GM23338 (cell line): ENCODE data around the gene ADAT1. TPM values are rescaled to one million over a fixed set of nuclear protein-coding genes. Genes with fewer than 3 reads are reported as not detected.

Experiments used
- ATAC-seq: fragments of 200-7000 bp; cut with Tn5 transposase; 3 replicates; pipeline ENCODE4 v1.9.1; 2020
- DNase-seq: peaks from one replicate; pipeline ENCODE4 v3.0.0-alpha.2; 2015; ENCODE audit warnings: low spot score
- H2AFZ ChIP-seq: fragments of 200-600 bp; sonication (generic); 2 replicates; pipeline ENCODE4 v1.8.0; 2016; ENCODE audit warnings: antibody characterized with exemption, mild to moderate bottlenecking, moderate library complexity
- H3F3A ChIP-seq: fragments of 200-600 bp; sonication (generic); replicated peaks from 2 replicates; pipeline ENCODE4 v1.8.0; 2017; ENCODE audit warnings: antibody characterized with exemption, mixed run types, low read depth
- H3K27ac ChIP-seq: fragments of 200-600 bp; sonication (generic); 2 replicates; pipeline ENCODE4 v1.6.1; 2016; ENCODE audit warnings: low read depth
- H3K27me3 ChIP-seq: fragments of 200-600 bp; sonication (generic); 2 replicates; pipeline ENCODE4 v1.8.0; 2016; ENCODE audit warnings: mild to moderate bottlenecking, mixed run types, moderate library complexity; ENCODE audit not compliant: insufficient read depth
- H3K36me3 ChIP-seq: fragments of 200-600 bp; sonication (generic); 2 replicates; pipeline ENCODE4 v1.8.0; 2016; ENCODE audit warnings: mild to moderate bottlenecking; ENCODE audit not compliant: insufficient read depth
- H3K4me1 ChIP-seq: fragments of 200-600 bp; sonication (generic); 2 replicates; pipeline ENCODE4 v1.8.0; 2016; ENCODE audit warnings: mild to moderate bottlenecking, moderate library complexity; ENCODE audit not compliant: insufficient read depth
- H3K4me2 ChIP-seq: fragments of 200-600 bp; sonication (generic); 2 replicates; pipeline ENCODE4 v1.7.1; 2017; ENCODE audit warnings: mixed run types
- H3K4me3 ChIP-seq: fragments of 200-600 bp; sonication (generic); 2 replicates; pipeline ENCODE4 v1.6.1; 2016; ENCODE audit warnings: mixed run types
- H3K79me2 ChIP-seq: fragments of 200-600 bp; sonication (generic); replicated peaks from 2 replicates; pipeline ENCODE4 v1.8.0; 2017; ENCODE audit warnings: mild to moderate bottlenecking; ENCODE audit not compliant: insufficient read depth
- H3K9me2 ChIP-seq: fragments of 200-600 bp; sonication (generic); 2 replicates; pipeline ENCODE4 v1.8.0; 2017; ENCODE audit not compliant: insufficient read depth
- H4K20me1 ChIP-seq: fragments of 200-600 bp; sonication (generic); replicated peaks from 2 replicates; pipeline ENCODE4 v1.8.0; 2017; ENCODE audit warnings: mild to moderate bottlenecking; ENCODE audit not compliant: insufficient read depth
- H3K27ac Mint-ChIP-seq: 2 replicates; pipeline ENCODE4 v1.8.0; 2020; ENCODE audit warnings: inconsistent platforms, mild to moderate bottlenecking, moderate library complexity, mixed read lengths
- H3K27me3 Mint-ChIP-seq: 3 replicates; pipeline ENCODE4 v1.8.0; 2022; ENCODE audit warnings: low read depth, mild to moderate bottlenecking, moderate library complexity, mixed read lengths, inconsistent platforms; ENCODE audit not compliant: insufficient read depth, poor library complexity
- H3K36me3 Mint-ChIP-seq: 3 replicates; pipeline ENCODE4 v1.8.0; 2021; ENCODE audit warnings: low read depth, mild to moderate bottlenecking, inconsistent platforms, moderate library complexity, mixed read lengths
- H3K4me1 Mint-ChIP-seq: 3 replicates; pipeline ENCODE4 v1.8.0; 2020; ENCODE audit warnings: mild to moderate bottlenecking, inconsistent platforms, mixed read lengths
- H3K4me3 Mint-ChIP-seq: 3 replicates; pipeline ENCODE4 v1.8.0; 2021; ENCODE audit warnings: moderate library complexity, mild to moderate bottlenecking, inconsistent platforms, mixed read lengths
- H3K9me3 Mint-ChIP-seq: 3 replicates; pipeline ENCODE4 v1.8.0; 2020; ENCODE audit warnings: moderate library complexity, mild to moderate bottlenecking, inconsistent platforms, mixed read lengths
- EZH2 ChIP-seq: fragments of 200-600 bp; sonication (generic); IDR thresholded peaks from one replicate; pipeline ENCODE4 v1.8.0; 2017; ENCODE audit warnings: antibody characterized with exemption, mild to moderate bottlenecking, low read depth; ENCODE audit not compliant: unreplicated experiment
- EZH2phosphoT487 ChIP-seq: fragments of 200-600 bp; sonication (generic); IDR thresholded peaks from one replicate; pipeline ENCODE4 v1.8.1; 2018; ENCODE audit warnings: antibody characterized with exemption; ENCODE audit not compliant: unreplicated experiment
- POLR2AphosphoS5 ChIP-seq: IDR thresholded peaks from 2 replicates; pipeline ENCODE4 v1.6.1; 2016; ENCODE audit warnings: antibody characterized with exemption, low read depth
- polyA plus RNA-seq: library from polyadenylated mRNA; unstranded; fragments of >200 nt; fragmentation: Nextera tagmentation; extraction: Ambion mirVana; gene quantifications from 2 replicates; pipeline ENCODE4 v1.2.1, GENCODE V29; 2016
- total RNA-seq: library from RNA; depleted of rRNA; stranded (reverse); fragments of >200 nt; shearing (Covaris generic); gene quantifications from 2 replicates; pipeline ENCODE4 v1.2.3, GENCODE V29; 2014
- TF ChIP-seq, protein P1 (sequence below): fragments of 250-450 bp; sonication (Bioruptor Pico); IDR thresholded peaks from 2 replicates; pipeline ENCODE4 v1.5.0; 2020; ENCODE audit warnings: mild to moderate bottlenecking, moderate library complexity

ADAT1 gene
- total and polyA plus RNA-seq, 2 experiments from 2014 or later: 17.4 to 53.6 TPM

DNA sequence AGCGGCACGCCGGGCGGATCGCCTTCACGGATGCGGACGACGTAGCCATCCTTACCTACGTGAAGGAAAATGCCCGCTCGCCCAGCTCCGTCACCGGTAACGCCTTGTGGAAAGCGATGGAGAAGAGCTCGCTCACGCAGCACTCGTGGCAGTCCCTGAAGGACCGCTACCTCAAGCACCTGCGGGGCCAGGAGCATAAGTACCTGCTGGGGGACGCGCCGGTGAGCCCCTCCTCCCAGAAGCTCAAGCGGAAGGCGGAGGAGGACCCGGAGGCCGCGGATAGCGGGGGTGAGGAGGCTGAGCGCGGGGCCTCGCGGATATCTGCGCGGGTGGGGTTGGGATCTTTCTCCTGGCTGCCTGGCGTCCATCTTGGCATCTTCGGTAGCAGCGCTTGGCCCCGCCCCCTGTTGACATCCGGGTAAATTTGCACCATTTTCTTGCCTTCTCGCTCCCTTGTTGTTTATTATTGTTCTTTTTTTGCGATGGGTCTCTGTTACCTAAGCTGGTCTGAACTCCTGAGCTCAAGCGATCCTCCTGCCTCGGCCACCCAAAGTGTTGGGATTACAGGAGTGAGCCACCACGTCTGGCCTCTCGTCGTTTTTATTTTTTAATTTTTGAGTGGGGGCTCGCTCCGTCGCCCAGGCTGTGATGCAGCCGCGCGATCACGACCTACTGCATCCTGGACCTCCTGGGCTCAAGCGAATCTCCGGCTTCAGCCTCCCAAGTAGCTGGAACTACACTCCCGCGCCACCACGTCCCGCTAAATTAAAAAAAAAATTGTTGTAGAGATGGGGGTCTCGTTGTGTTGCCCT, 25.4 kb upstream of the ADAT1 start (continued):
- TF ChIP-seq, protein P1, sequence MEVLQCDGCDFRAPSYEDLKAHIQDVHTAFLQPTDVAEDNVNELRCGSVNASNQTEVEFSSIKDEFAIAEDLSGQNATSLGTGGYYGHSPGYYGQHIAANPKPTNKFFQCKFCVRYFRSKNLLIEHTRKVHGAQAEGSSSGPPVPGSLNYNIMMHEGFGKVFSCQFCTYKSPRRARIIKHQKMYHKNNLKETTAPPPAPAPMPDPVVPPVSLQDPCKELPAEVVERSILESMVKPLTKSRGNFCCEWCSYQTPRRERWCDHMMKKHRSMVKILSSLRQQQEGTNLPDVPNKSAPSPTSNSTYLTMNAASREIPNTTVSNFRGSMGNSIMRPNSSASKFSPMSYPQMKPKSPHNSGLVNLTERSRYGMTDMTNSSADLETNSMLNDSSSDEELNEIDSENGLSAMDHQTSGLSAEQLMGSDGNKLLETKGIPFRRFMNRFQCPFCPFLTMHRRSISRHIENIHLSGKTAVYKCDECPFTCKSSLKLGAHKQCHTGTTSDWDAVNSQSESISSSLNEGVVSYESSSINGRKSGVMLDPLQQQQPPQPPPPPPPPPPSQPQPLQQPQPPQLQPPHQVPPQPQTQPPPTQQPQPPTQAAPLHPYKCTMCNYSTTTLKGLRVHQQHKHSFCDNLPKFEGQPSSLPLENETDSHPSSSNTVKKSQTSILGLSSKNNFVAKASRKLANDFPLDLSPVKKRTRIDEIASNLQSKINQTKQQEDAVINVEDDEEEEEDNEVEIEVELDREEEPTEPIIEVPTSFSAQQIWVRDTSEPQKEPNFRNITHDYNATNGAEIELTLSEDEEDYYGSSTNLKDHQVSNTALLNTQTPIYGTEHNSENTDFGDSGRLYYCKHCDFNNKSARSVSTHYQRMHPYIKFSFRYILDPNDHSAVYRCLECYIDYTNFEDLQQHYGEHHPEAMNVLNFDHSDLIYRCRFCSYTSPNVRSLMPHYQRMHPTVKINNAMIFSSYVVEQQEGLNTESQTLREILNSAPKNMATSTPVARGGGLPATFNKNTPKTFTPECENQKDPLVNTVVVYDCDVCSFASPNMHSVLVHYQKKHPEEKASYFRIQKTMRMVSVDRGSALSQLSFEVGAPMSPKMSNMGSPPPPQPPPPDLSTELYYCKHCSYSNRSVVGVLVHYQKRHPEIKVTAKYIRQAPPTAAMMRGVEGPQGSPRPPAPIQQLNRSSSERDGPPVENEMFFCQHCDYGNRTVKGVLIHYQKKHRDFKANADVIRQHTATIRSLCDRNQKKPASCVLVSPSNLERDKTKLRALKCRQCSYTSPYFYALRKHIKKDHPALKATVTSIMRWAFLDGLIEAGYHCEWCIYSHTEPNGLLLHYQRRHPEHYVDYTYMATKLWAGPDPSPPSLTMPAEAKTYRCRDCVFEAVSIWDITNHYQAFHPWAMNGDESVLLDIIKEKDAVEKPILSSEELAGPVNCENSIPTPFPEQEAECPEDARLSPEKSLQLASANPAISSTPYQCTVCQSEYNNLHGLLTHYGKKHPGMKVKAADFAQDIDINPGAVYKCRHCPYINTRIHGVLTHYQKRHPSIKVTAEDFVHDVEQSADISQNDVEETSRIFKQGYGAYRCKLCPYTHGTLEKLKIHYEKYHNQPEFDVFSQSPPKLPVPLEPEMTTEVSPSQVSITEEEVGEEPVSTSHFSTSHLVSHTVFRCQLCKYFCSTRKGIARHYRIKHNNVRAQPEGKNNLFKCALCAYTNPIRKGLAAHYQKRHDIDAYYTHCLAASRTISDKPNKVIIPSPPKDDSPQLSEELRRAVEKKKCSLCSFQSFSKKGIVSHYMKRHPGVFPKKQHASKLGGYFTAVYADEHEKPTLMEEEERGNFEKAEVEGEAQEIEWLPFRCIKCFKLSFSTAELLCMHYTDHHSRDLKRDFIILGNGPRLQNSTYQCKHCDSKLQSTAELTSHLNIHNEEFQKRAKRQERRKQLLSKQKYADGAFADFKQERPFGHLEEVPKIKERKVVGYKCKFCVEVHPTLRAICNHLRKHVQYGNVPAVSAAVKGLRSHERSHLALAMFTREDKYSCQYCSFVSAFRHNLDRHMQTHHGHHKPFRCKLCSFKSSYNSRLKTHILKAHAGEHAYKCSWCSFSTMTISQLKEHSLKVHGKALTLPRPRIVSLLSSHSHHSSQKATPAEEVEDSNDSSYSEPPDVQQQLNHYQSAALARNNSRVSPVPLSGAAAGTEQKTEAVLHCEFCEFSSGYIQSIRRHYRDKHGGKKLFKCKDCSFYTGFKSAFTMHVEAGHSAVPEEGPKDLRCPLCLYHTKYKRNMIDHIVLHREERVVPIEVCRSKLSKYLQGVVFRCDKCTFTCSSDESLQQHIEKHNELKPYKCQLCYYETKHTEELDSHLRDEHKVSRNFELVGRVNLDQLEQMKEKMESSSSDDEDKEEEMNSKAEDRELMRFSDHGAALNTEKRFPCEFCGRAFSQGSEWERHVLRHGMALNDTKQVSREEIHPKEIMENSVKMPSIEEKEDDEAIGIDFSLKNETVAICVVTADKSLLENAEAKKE (CRISPR knock-in tag): no peak
- TF ChIP-seq EZH2phosphoT487 (no peak), EZH2 (no peak), POLR2AphosphoS5 (peak; percentile 48; the same call in 1 of the 2 replicates)

DNA sequence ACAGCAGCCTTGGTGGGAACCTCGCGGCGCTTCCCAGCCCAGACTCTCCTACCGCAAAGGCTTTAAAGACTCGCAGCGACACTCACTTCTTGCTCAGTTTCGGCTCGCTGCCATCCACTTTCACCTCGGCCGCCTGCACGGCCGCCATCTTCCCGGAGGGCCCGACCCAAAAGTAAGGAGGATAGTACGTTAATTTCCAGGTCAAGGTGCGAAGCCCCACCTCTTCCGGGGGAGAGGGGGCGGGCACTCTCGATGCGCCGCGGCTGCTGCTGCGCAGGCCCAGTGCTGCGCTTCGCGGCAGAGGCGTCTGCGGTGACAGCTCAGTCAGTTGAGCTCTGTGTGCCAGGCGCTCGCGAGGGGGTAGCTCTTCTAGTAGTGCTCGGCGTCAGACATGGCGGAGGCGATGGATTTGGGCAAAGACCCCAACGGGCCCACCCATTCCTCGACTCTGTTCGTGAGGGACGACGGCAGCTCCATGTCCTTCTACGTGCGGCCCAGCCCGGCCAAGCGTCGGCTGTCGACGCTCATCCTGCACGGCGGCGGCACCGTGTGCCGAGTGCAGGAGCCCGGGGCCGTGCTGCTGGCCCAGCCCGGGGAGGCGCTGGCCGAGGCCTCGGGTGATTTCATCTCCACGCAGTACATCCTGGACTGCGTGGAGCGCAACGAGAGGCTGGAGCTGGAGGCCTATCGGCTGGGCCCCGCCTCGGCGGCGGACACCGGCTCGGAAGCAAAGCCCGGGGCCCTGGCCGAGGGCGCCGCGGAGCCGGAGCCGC, 24.6 kb upstream of the ADAT1 start, which contains the start of the genes KARS1 and TERF2IP:
KARS1 (minus strand) TSS at position 174 of the 773 bp plus-strand sequence; CDS start at position 148, 26 bp downstream.
TERF2IP (plus strand) TSS at position 282 of the 773 bp plus-strand sequence; CDS start at position 392, 110 bp downstream.
- Mint-ChIP-seq H3K27me3 (peaks cover 5% of the 10 kb centered on the region), H3K4me1 (peaks cover 27% of the 10 kb centered on the region), H3K4me3 (peak within 1 kb of the TSS; percentile 87), H3K9me3 (no peaks in the 10 kb centered on the region), H3K27ac (peak within 1 kb of the TSS; percentile 97), H3K36me3 (peaks cover 27% of the 10 kb centered on the region)
- peak within 1 kb of the TSS; percentile 88 for H3K4me3 ChIP-seq
- peaks cover 25% of the 10 kb centered on the region for H3K36me3 ChIP-seq
- peaks cover 35% of the 10 kb centered on the region for H4K20me1 ChIP-seq
- H3F3A ChIP-seq: peaks cover 6% of the 10 kb centered on the region; the same call in 1 of the 2 replicates
- H3K4me2 ChIP-seq: peak within 1 kb of the TSS; percentile 94
- peaks cover 87% of the 10 kb centered on the region for H3K79me2 ChIP-seq
- peak; percentile 91 for ATAC-seq
- H3K9me2 ChIP-seq: no peaks in the 10 kb centered on the region
- H3K27me3 ChIP-seq: no peaks in the 10 kb centered on the region
- DNase-seq: peak; percentile 94
- H3K27ac ChIP-seq: peak within 1 kb of the TSS; percentile 95
- peak within 1 kb of the TSS; percentile 84 for H2AFZ ChIP-seq
- peaks cover 20% of the 10 kb centered on the region for H3K4me1 ChIP-seq
- TF ChIP-seq EZH2: no peak
- TF ChIP-seq, protein P1 (CRISPR knock-in tag): no peak
